ENCODE results near the gene NKAP.
"Not testable (repeated sequence)": the region's sequence is repeated elsewhere in the genome, so short reads cannot be mapped to it uniquely, and the experiment has no call there.

GRCh38 chrX:119891961-119892692 is 51.4 kb downstream of the NKAP start:
- TF ChIP-seq, protein P1, sequence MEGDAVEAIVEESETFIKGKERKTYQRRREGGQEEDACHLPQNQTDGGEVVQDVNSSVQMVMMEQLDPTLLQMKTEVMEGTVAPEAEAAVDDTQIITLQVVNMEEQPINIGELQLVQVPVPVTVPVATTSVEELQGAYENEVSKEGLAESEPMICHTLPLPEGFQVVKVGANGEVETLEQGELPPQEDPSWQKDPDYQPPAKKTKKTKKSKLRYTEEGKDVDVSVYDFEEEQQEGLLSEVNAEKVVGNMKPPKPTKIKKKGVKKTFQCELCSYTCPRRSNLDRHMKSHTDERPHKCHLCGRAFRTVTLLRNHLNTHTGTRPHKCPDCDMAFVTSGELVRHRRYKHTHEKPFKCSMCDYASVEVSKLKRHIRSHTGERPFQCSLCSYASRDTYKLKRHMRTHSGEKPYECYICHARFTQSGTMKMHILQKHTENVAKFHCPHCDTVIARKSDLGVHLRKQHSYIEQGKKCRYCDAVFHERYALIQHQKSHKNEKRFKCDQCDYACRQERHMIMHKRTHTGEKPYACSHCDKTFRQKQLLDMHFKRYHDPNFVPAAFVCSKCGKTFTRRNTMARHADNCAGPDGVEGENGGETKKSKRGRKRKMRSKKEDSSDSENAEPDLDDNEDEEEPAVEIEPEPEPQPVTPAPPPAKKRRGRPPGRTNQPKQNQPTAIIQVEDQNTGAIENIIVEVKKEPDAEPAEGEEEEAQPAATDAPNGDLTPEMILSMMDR (IDR thresholded peaks at IDR 0.05) = not testable (repeated sequence)
- not testable (repeated sequence) for TF ChIP-seq EZH2 (IDR thresholded peaks at IDR 0.05; ENCODE audit: borderline replicate concordance, insufficient read depth, low read depth, low read length, poor library complexity, severe bottlenecking)

All from B cell (primary cell).